ENCODE results near the gene SH3TC1.

- TF ChIP-seq CTCF (IDR thresholded peaks at IDR 0.05), result no peak
- TF ChIP-seq POLR2AphosphoS5 (IDR thresholded peaks at IDR 0.05), result no peak
- TF ChIP-seq POLR2A (IDR thresholded peaks at IDR 0.05), result no peak
- TF ChIP-seq EP300 (IDR thresholded peaks at IDR 0.05), result no peak
Measured at GRCh38 chr4:8278009-8278395, 78.9 kb downstream of the SH3TC1 start.
